DOHH2 (cell line): ENCODE data around the gene WEE1.

Experiments
- H3F3A ChIP-seq: fragments of 200-600 bp; sonication (generic), shearing (Covaris generic); 2 replicates; pipeline ENCODE4 v1.6.0; 2016; ENCODE audit warnings: antibody characterized with exemption, mild to moderate bottlenecking; ENCODE audit not compliant: control insufficient read depth, insufficient read depth
- H3K27ac ChIP-seq: fragments of 200-600 bp; sonication (generic); 2 replicates; pipeline ENCODE4 v1.5.1; 2014; ENCODE audit warnings: low read depth, mild to moderate bottlenecking, low read length, moderate library complexity
- H3K27me3 ChIP-seq: fragments of 200-600 bp; sonication (generic); 2 replicates; pipeline ENCODE4 v1.6.1; 2014; ENCODE audit warnings: mild to moderate bottlenecking, low read length, mixed read lengths; ENCODE audit not compliant: control insufficient read depth
- H3K36me3 ChIP-seq: fragments of 200-600 bp; sonication (generic); 2 replicates; pipeline ENCODE4 v1.6.1; 2014; ENCODE audit warnings: mild to moderate bottlenecking, low read length, moderate library complexity, mixed read lengths; ENCODE audit not compliant: control insufficient read depth
- H3K4me1 ChIP-seq: fragments of 200-600 bp; sonication (generic); 2 replicates; pipeline ENCODE4 v1.6.1; 2014; ENCODE audit warnings: mild to moderate bottlenecking, low read length, mixed read lengths; ENCODE audit not compliant: control insufficient read depth
- H3K4me2 ChIP-seq: fragments of 200-600 bp; sonication (generic); 2 replicates; pipeline ENCODE4 v1.6.0; 2014; ENCODE audit warnings: mild to moderate bottlenecking, low read length, moderate library complexity
- H3K4me3 ChIP-seq: fragments of 200-600 bp; sonication (generic); 2 replicates; pipeline ENCODE4 v1.5.1; 2014; ENCODE audit warnings: mild to moderate bottlenecking, low read length, mixed read lengths
- H3K79me2 ChIP-seq: fragments of 200-600 bp; sonication (generic); 2 replicates; pipeline ENCODE4 v1.6.1; 2014; ENCODE audit warnings: mild to moderate bottlenecking, low read length, mixed read lengths; ENCODE audit not compliant: control insufficient read depth
- H3K9me2 ChIP-seq: fragments of 200-600 bp; sonication (generic); replicated peaks from 2 replicates; pipeline ENCODE4 v1.6.1; 2014; ENCODE audit warnings: mild to moderate bottlenecking, low read length, mixed read lengths; ENCODE audit not compliant: control insufficient read depth
- H3K9me3 ChIP-seq: fragments of 200-600 bp; sonication (generic); 2 replicates; pipeline ENCODE4 v1.6.1; 2014; ENCODE audit warnings: antibody characterized with exemption, low read length, mixed read lengths; ENCODE audit not compliant: control insufficient read depth, insufficient read depth
- H4K20me1 ChIP-seq: fragments of 200-600 bp; sonication (generic); 2 replicates; pipeline ENCODE4 v1.6.0; 2014; ENCODE audit warnings: low read depth, mild to moderate bottlenecking, antibody characterized with exemption, low read length, moderate library complexity; ENCODE audit not compliant: control insufficient read depth, insufficient read depth
- EZH2phosphoT487 ChIP-seq: fragments of 200-600 bp; sonication (generic); IDR thresholded peaks from 2 replicates; pipeline ENCODE4 v1.6.1; 2017; ENCODE audit warnings: borderline replicate concordance, mild to moderate bottlenecking, antibody characterized with exemption, low read length, moderate library complexity, mixed read lengths
- TF ChIP-seq, protein P1 (sequence below): fragments of 200-600 bp; sonication (generic); IDR thresholded peaks from one replicate; pipeline ENCODE4 v1.5.1; 2014; ENCODE audit warnings: antibody characterized with exemption, mild to moderate bottlenecking, low read depth, low read length; ENCODE audit not compliant: poor library complexity, severe bottlenecking

Gene WEE1

DNA sequence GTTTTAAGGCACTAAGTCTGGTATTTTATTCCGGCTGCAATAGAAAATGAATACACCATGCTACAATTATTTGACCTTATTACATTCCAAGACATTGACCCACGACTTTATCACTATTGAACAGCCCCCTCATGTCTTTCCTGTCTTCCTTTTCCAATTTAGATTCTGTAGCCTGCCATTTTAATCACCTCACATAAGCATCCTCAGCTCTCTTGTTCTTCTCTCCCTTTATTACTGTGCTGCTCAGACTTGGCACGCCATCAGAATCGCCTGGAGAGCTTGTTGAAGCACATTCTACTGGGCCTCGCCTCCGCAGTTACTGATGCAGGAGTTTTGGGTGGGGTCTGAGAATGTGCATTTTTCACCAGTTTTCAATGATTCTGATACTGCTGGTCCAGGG, 51.7 kb downstream of the WEE1 start:
- H3K9me2 ChIP-seq = no peaks in the 10 kb centered on the region
- TF ChIP-seq EZH2phosphoT487 = no peak
- TF ChIP-seq, protein P1, sequence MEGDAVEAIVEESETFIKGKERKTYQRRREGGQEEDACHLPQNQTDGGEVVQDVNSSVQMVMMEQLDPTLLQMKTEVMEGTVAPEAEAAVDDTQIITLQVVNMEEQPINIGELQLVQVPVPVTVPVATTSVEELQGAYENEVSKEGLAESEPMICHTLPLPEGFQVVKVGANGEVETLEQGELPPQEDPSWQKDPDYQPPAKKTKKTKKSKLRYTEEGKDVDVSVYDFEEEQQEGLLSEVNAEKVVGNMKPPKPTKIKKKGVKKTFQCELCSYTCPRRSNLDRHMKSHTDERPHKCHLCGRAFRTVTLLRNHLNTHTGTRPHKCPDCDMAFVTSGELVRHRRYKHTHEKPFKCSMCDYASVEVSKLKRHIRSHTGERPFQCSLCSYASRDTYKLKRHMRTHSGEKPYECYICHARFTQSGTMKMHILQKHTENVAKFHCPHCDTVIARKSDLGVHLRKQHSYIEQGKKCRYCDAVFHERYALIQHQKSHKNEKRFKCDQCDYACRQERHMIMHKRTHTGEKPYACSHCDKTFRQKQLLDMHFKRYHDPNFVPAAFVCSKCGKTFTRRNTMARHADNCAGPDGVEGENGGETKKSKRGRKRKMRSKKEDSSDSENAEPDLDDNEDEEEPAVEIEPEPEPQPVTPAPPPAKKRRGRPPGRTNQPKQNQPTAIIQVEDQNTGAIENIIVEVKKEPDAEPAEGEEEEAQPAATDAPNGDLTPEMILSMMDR = no peak
- peak overlapping the region; percentile 77 for H3K27ac ChIP-seq
- H3K36me3 ChIP-seq = no peaks in the 10 kb centered on the region; the same call in 1 of the 2 replicates
- peaks cover 34% of the 10 kb centered on the region for H3F3A ChIP-seq
- H3K9me3 ChIP-seq = no peaks in the 10 kb centered on the region
- peak overlapping the region; percentile 24 for H3K4me3 ChIP-seq
- H3K4me1 ChIP-seq = peaks cover 78% of the 10 kb centered on the region
- no peaks in the 10 kb centered on the region for H3K27me3 ChIP-seq
- H3K4me2 ChIP-seq = peak overlapping the region; percentile 50
- H4K20me1 ChIP-seq = no peaks in the 10 kb centered on the region
- H3K79me2 ChIP-seq = peaks cover 5% of the 10 kb centered on the region

DNA sequence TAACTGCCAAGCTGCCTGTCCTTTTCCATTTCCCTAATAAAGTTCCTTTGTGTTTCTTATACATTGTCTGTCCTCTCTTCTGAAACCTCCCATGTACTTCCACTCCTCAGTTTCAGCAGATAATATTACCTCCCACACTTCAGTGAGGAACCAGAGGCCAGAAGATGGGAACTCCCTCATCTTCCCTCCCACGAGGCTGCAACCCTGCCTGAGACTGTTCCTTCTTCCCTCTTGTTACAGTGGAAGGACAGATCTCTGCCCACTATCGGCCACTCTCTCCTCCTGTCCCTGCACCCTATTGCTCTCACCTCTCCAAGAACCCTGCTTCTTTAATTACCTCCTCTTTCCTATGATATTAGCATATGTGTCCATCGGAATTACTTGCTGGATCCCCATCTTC, 52.3 kb downstream of the WEE1 start:
- Histone ChIP-seq H3K9me3 (no peaks in the 10 kb centered on the region), H4K20me1 (no peaks in the 10 kb centered on the region), H3K36me3 (no peaks in the 10 kb centered on the region; the same call in 1 of the 2 replicates), H3K27me3 (no peaks in the 10 kb centered on the region), H3K4me2 (peak overlapping the region; percentile 50), H3K9me2 (no peaks in the 10 kb centered on the region), H3K27ac (peak overlapping the region; percentile 77), H3K79me2 (no peaks in the 10 kb centered on the region), H3K4me3 (peak overlapping the region; percentile 24), H3K4me1 (peaks cover 72% of the 10 kb centered on the region), H3F3A (peaks cover 33% of the 10 kb centered on the region)
- TF ChIP-seq, protein P1 = no peak
- no peak for TF ChIP-seq EZH2phosphoT487

DNA sequence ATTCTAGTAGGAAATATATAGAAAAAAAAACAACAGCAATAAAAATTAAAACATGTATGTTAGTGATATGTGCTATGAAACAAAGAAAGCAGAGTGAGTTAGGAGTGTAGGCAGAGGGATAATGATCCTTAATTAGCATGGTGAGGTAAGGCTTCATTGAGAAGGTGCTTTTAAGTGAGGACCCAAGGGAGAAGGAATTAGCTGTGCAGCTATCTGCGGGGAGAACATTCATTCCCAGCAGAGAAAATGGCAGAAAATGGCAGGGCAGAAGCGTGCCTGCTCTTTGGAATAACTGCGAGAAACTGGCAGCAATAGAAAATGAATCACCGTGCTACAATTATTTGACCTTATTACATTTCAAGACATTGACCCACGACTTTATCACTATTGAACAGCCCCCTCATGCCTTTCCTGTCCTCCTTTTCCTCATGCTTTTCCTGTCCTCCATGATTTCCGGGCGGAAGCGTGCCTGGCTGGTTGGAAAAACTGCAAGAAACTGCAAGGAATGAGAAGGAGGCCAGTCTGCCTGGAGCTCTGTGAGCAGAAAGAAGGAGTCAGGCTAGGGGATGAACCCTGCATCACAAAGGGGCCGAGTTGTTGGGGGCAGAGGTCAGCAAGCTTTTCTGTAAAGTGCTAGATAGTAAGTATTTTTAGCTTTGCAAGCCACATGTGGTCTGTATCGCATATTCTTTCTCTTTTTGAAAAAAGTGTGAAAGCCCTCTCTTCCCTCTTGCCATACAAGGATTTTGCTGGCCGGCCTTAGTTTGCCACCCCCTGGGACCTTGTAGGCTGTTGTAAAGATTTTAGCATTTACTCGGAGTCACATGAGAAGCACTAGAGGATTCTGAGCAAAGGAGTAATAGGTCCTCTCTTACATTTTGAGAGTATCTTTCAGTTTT, 53.3 kb downstream of the WEE1 start:
- peak overlapping the region; percentile 40 for H3K4me3 ChIP-seq
- H3K27me3 ChIP-seq = no peaks in the 10 kb centered on the region
- H3K36me3 ChIP-seq = no peaks in the 10 kb centered on the region
- no peaks in the 10 kb centered on the region for H3K79me2 ChIP-seq
- 0 out of 2 replicates have a peak overlapping the region, but pooled peaks have one; percentile 23 for H3K27ac ChIP-seq
- peak overlapping the region; percentile 56 for H3K4me2 ChIP-seq
- peaks cover 29% of the 10 kb centered on the region for H3F3A ChIP-seq
- no peaks in the 10 kb centered on the region for H3K9me2 ChIP-seq
- H3K4me1 ChIP-seq = peaks cover 74% of the 10 kb centered on the region
- no peaks in the 10 kb centered on the region for H4K20me1 ChIP-seq
- H3K9me3 ChIP-seq = no peaks in the 10 kb centered on the region
- TF ChIP-seq, protein P1 = no peak
- no peak for TF ChIP-seq EZH2phosphoT487
